D721Med (cell line): ENCODE results near the gene PDSS2.

ENCODE experiments used
- DNase-seq: peaks from one replicate; pipeline ENCODE4 v3.0.0; 2011; ENCODE audit warnings: low spot score; ENCODE audit not compliant: insufficient read length
- FAIRE-seq: peaks from 2 replicates; lab custom pipeline; 2011; peaks lifted over from hg19 to GRCh38; lab: Jason Lieb, UNC
- CTCF ChIP-seq: IDR thresholded peaks from 2 replicates; pipeline ENCODE4 v1.5.1; 2012; ENCODE audit warnings: mild to moderate bottlenecking, control low read depth; ENCODE audit not compliant: insufficient read depth; ENCODE audit errors: missing control alignments

PDSS2 gene

GRCh38 chr6:107321793-107322192 is 137.6 kb downstream of the PDSS2 start:
- FAIRE-seq = no peak
- no peak for DNase-seq
- no peak for TF ChIP-seq CTCF

GRCh38 chr6:107319906-107320530 is 139.3 kb downstream of the PDSS2 start:
- TF ChIP-seq CTCF = no peak
- DNase-seq (no peak), FAIRE-seq (no peak)

DNA sequence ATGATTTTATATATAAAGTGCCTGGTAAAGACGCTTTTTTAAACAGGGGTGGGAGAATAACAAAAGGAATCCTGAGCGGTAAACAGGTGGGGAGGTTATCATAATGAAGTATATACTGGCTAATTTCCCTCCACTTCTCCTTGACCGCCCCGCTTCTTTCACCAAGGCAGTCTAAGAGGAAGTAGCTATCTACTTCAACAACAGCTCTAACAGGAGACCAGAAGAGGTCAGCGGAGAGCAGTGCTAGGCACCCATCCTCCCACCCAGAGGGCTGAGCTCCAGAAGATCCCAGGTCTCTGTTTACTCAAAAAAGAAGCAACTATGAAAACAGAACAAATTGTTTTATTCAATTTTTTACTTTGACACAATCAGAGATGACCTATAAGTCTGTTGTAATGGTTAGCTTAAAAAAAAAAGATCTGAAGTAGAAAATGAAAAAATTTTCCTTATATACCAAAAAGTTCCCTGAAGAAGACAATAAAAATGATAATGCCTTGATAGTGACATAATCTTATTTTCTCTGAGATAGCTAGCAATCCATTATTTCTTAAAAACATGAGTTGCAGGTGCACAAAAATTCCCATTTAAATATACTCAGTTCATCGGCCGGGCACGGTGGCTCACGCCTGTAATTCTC is 141.1 kb downstream of the PDSS2 start:
- peak; percentile 70 for TF ChIP-seq CTCF
- peak; percentile 27 for DNase-seq
- FAIRE-seq = peak; percentile 11

- TF ChIP-seq CTCF = no peak
- DNase-seq (no peak), FAIRE-seq (no peak)
These were observed 144.2 kb downstream of the PDSS2 start for GRCh38 chr6:107315114-107315513.

DNA sequence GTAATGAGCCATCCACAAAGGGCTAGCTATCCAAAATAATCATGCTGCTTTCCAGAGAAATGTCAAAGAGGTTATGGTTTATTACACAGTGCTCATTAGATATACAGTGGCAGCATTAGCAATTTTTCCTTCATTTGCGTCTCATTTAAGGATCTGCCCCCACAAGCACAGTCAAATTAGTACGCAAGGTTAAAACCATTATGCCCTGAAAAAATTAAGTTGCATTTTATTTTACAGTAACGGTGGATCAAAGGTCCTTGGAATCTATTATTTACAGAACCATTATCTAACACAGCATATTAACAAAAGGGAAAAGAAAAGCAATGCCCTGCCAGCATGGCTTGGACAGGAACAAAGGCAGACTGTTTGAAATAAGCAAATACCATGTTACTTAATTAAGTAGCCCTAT is 144.8 kb downstream of the PDSS2 start:
- TF ChIP-seq CTCF = no peak
- FAIRE-seq (no peak), DNase-seq (no peak)

GRCh38 chr6:107313776-107314175 is 145.6 kb downstream of the PDSS2 start:
- DNase-seq = no peak
- no peak for FAIRE-seq
- TF ChIP-seq CTCF = no peak

DNA sequence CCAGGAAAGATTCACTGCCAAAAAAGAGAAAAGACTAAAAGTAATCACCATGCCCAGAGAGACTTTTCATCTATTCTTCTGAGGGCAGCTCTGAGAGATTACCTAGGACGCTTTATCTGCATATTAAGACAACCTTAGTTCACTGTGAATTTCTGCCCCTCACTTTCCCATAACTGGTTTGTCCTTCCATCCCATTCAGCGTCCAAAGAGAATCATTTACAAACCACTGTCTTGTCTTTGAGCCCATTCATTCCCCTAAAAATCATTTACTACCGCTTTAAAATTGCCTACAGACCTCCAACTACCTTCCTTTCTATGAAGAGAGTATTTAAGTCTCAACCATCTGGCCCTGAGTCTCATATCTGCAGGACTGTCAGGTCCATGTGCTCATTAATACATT is 149.0 kb downstream of the PDSS2 start:
- DNase-seq (no peak), FAIRE-seq (no peak)
- no peak for TF ChIP-seq CTCF
